DOHH2 (cell line): ENCODE data around the gene XK.

Experiments
- EZH2phosphoT487 ChIP-seq: fragments of 200-600 bp; sonication (generic); IDR thresholded peaks from 2 replicates; pipeline ENCODE4 v1.6.1; 2017; ENCODE audit warnings: borderline replicate concordance, mild to moderate bottlenecking, antibody characterized with exemption, low read length, moderate library complexity, mixed read lengths
- TF ChIP-seq, protein P1 (sequence below): fragments of 200-600 bp; sonication (generic); IDR thresholded peaks from one replicate; pipeline ENCODE4 v1.5.1; 2014; ENCODE audit warnings: antibody characterized with exemption, mild to moderate bottlenecking, low read depth, low read length; ENCODE audit not compliant: poor library complexity, severe bottlenecking

DNA sequence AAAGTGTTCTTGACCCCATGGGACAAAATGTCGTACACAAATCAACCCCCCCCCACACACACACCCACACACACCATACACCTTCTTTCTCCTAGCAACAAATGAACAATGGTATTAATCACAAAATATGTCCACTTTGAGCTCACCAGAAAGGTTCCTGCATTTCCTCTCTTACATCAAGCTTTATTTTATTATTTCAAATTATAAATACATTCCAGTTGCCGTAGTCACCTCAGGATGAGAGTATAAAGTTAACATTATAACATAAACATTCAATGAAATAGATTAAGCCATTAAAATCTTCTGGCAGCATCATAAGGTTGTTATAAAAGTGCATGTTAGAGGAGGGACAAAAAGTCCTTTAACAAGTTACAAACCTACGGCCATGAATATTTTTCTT, 7.3 kb downstream of the XK start:
- TF ChIP-seq, protein P1, sequence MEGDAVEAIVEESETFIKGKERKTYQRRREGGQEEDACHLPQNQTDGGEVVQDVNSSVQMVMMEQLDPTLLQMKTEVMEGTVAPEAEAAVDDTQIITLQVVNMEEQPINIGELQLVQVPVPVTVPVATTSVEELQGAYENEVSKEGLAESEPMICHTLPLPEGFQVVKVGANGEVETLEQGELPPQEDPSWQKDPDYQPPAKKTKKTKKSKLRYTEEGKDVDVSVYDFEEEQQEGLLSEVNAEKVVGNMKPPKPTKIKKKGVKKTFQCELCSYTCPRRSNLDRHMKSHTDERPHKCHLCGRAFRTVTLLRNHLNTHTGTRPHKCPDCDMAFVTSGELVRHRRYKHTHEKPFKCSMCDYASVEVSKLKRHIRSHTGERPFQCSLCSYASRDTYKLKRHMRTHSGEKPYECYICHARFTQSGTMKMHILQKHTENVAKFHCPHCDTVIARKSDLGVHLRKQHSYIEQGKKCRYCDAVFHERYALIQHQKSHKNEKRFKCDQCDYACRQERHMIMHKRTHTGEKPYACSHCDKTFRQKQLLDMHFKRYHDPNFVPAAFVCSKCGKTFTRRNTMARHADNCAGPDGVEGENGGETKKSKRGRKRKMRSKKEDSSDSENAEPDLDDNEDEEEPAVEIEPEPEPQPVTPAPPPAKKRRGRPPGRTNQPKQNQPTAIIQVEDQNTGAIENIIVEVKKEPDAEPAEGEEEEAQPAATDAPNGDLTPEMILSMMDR: no peak
- TF ChIP-seq EZH2phosphoT487: no peak
